ENCODE results near the gene GRIA4. TPM values are rescaled to one million over a fixed set of nuclear protein-coding genes. Genes with fewer than 3 reads are reported as not detected.
"Not testable (repeated sequence)": the region's sequence is repeated elsewhere in the genome, so short reads cannot be mapped to it uniquely, and the experiment has no call there.

Gene GRIA4
- total RNA-seq, 4 donors from 2014 or later: not detected

DNA sequence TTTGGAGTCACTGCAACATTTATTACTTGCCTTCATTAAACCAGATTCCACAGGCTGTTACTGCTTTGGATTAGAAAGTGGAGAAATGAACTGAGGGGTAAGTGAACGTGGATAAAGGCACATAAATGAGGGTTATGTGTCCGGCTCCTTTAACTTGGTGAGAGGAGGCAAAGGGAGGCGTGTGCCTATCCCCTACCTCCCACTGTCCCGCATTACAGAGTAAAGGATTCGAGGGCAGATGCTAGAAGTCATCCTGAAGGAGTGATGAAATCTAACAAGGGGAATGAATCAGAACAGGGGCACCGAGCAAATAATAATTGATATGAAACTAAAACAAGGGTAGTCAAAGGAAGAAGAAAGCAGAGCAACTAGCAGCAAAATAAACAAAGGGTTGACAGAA is 147.2 kb downstream of the GRIA4 start:
- Histone ChIP-seq H3K36me3 (no peaks in the 10 kb centered on the region), H3K4me1 (no peaks in the 10 kb centered on the region), H3K9me3 (no peaks in the 10 kb centered on the region), H3K27me3 (no peaks in the 10 kb centered on the region), H3K4me3 (no peak overlapping the region), H3K27ac (no peak overlapping the region)
- no peak for DNase-seq
- TF ChIP-seq POLR2A (IDR thresholded peaks at IDR 0.05): no peak
- TF ChIP-seq, protein P1, sequence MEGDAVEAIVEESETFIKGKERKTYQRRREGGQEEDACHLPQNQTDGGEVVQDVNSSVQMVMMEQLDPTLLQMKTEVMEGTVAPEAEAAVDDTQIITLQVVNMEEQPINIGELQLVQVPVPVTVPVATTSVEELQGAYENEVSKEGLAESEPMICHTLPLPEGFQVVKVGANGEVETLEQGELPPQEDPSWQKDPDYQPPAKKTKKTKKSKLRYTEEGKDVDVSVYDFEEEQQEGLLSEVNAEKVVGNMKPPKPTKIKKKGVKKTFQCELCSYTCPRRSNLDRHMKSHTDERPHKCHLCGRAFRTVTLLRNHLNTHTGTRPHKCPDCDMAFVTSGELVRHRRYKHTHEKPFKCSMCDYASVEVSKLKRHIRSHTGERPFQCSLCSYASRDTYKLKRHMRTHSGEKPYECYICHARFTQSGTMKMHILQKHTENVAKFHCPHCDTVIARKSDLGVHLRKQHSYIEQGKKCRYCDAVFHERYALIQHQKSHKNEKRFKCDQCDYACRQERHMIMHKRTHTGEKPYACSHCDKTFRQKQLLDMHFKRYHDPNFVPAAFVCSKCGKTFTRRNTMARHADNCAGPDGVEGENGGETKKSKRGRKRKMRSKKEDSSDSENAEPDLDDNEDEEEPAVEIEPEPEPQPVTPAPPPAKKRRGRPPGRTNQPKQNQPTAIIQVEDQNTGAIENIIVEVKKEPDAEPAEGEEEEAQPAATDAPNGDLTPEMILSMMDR (IDR thresholded peaks at IDR 0.05): no peak
- intact Hi-C loops (cut with DNase I): no loop called here
- 31 to 69% methylated on average over 6 of the region's 6 CpGs for WGBS, 2 donors

DNA sequence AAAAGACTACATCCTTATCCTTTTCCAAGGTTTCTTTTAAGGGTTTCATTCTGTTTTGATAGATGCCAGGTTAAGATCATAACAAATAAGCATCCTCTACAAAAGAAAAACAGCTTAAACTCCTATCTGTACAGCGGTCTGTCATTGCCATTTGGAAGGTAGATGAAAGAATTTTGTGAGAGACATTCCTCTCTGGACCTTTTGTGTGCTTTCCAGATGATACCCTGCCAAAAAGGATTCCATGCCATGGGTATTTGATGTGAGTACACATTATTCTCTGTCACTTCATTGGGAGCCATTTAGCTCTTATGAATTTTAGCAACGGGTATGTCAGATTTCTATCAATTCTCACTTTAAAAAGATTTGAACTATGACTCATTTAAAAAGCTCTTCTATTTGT is 153.7 kb downstream of the GRIA4 start:
- Histone ChIP-seq H3K4me3 (no peak overlapping the region), H3K9me3 (no peaks in the 10 kb centered on the region), H3K27ac (no peak overlapping the region), H3K36me3 (no peaks in the 10 kb centered on the region), H3K27me3 (no peaks in the 10 kb centered on the region), H3K4me1 (no peaks in the 10 kb centered on the region)
- DNase-seq: no peak
- intact Hi-C loops (cut with DNase I): no loop called here
- TF ChIP-seq, protein P1 (IDR thresholded peaks at IDR 0.05): no peak
- TF ChIP-seq POLR2A (IDR thresholded peaks at IDR 0.05): no peak
- 60 to 67% methylated on average over 2 of the region's 2 CpGs for WGBS, 2 donors

DNA sequence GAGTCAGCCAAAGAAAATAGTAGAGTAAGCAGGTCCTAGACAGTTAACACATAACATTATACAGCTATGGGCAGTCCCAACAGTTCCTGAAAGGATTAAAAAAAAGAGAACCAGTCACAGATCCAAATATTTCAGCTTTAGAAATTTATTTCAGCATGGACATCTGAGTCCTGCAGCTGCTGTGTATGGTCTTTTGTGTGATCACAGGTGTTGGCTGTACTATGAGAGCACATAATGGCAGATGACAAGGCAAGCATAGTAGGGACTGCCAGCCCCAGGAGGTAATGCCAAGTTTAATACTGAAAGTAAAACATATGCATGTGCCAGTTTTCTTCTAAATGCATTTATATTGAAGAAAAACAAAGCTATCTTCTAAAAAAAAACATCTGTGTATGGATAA is 158.1 kb downstream of the GRIA4 start:
- no peaks in the 10 kb centered on the region for H3K36me3 ChIP-seq
- intact Hi-C loops (cut with DNase I): no loop called here

DNA sequence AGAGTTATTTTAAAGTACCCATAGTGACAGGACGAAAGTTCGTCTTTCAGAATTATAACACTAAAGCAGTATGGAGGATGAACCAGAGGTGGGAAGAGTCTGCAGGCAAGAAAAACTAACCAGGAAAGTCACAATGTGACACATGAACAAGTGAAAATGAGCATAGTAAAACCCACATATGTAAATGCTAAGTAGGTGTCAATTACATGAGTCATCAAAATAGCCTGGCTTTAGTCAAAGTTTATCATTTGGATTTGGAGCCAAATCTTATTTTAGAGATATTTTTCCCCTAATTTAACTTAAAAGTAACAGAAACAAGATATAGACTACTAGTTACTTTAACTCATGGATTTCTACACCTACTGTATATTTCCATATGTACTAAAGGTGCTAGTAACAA is 159.8 kb downstream of the GRIA4 start:
- no peaks in the 10 kb centered on the region for H3K9me3 ChIP-seq
- H3K27ac ChIP-seq: no peak overlapping the region
- intact Hi-C loops (cut with DNase I): no loop called here
- 78 to 91% methylated on average over 2 of the region's 2 CpGs for WGBS, 2 donors
- no peak for TF ChIP-seq POLR2A (IDR thresholded peaks at IDR 0.05)
- TF ChIP-seq, protein P1 (IDR thresholded peaks at IDR 0.05): no peak
- no peaks in the 10 kb centered on the region for H3K4me1 ChIP-seq
- H3K27me3 ChIP-seq: no peaks in the 10 kb centered on the region
- DNase-seq: no peak
- no peak overlapping the region for H3K4me3 ChIP-seq
- H3K36me3 ChIP-seq: no peaks in the 10 kb centered on the region

More for the DNA sequence above, 158.1 kb downstream of the GRIA4 start:
- Histone ChIP-seq H3K27ac (no peak overlapping the region), H3K4me1 (no peaks in the 10 kb centered on the region), H3K9me3 (no peaks in the 10 kb centered on the region), H3K27me3 (no peaks in the 10 kb centered on the region), H3K4me3 (no peak overlapping the region)
- TF ChIP-seq POLR2A (IDR thresholded peaks at IDR 0.05): no peak
- TF ChIP-seq, protein P1 (IDR thresholded peaks at IDR 0.05): no peak
- DNase-seq: no peak

DNA sequence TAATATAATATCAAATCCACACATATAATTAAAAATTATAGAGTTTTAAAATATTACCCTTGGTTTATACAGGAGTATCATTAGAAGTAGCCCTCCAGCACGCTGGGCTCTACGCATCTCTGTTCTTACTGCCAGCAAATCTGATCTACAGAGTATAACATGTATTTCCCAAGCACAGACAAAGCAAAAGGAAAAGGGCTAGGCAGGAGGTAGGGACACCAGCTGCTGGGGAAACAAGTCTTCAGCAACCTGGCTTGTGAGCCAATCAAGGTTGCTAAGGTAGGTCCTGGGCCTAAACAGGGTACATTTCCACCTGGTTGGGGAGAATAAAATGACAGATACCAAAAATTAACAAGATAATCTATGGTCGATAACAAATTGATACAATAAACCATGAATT is 163.6 kb downstream of the GRIA4 start:
- H3K27me3 ChIP-seq; H3K36me3 ChIP-seq; H3K4me3 ChIP-seq; H3K9me3 ChIP-seq; intact Hi-C loops (cut with DNase I); H3K4me1 ChIP-seq; DNase-seq; H3K27ac ChIP-seq: not testable (repeated sequence)
- 87 to 89% methylated on average over 3 of the region's 3 CpGs for WGBS, 2 donors

DNA sequence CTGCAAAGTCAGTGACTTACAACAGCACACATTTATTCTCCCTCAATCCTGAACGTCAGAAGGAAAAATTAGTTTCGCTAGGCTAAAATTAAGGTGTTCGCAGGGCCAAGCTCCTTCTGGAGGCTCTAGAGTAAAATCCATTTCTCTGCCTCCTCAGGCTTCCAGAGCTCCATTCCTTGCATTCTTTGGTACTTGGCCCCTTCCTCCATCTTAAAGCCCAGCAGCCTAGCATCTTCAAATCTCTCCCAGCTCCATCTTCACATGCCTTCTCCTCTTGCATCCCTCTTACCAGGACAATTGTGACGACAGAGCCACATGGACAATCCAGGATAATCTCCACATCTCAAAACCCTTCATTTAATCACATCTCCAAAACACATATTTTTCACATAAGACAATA is 165.0 kb downstream of the GRIA4 start:
- TF ChIP-seq, protein P1 (IDR thresholded peaks at IDR 0.05): no peak
- no peak for TF ChIP-seq POLR2A (IDR thresholded peaks at IDR 0.05)
- WGBS, 2 donors: 75 to 89% methylated on average over 4 of the region's 4 CpGs
- no peaks in the 10 kb centered on the region for H3K4me1 ChIP-seq
- intact Hi-C loops (cut with DNase I): no loop called here
- no peaks in the 10 kb centered on the region for H3K9me3 ChIP-seq
- no peak for DNase-seq
- H3K27me3 ChIP-seq: no peaks in the 10 kb centered on the region
- no peaks in the 10 kb centered on the region for H3K36me3 ChIP-seq
- H3K27ac ChIP-seq: no peak overlapping the region
- H3K4me3 ChIP-seq: no peak overlapping the region
